GM03348 (cell line): ENCODE data around the gene PCBP4.

Experiments
- DNase-seq: peaks from one replicate; pipeline ENCODE4 v3.0.0; 2012; ENCODE audit warnings: low spot score

Gene PCBP4

GRCh38 chr3:51967384-51968169 lies at the start of gene PCBP4:
Gene PCBP4, minus strand, starts transcription at chr3:51967454. Its CDS starts 6,214 bp downstream, at chr3:51961240.
- DNase-seq: peak; percentile 93

GRCh38 chr3:52015438-52016228 lies 48.4 kb upstream of the PCBP4 start:
- DNase-seq: no peak

GRCh38 chr3:52014613-52015012 lies 47.4 kb upstream of the PCBP4 start:
- DNase-seq: peak; percentile 35

- DNase-seq: no peak
These were observed 46.7 kb upstream of the PCBP4 start for GRCh38 chr3:52013802-52014598.

GRCh38 chr3:52012699-52013098 lies 45.4 kb upstream of the PCBP4 start:
- no peak for DNase-seq

- no peak for DNase-seq
These were observed 43.2 kb upstream of the PCBP4 start for GRCh38 chr3:52010431-52010830.

GRCh38 chr3:52007291-52007690 lies 40.0 kb upstream of the PCBP4 start:
- DNase-seq: no peak

- no peak for DNase-seq
These were observed 39.5 kb upstream of the PCBP4 start for GRCh38 chr3:52006820-52007133.

GRCh38 chr3:52006017-52006819 lies 39.0 kb upstream of the PCBP4 start:
- no peak for DNase-seq

GRCh38 chr3:52005571-52005986 lies 38.3 kb upstream of the PCBP4 start:
- DNase-seq: peak; percentile 80

GRCh38 chr3:52004906-52005395 lies 37.7 kb upstream of the PCBP4 start:
- DNase-seq: no peak

- DNase-seq: no peak
These were observed 37.0 kb upstream of the PCBP4 start for GRCh38 chr3:52004163-52004787.

GRCh38 chr3:52002748-52003147 lies 35.5 kb upstream of the PCBP4 start:
- no peak for DNase-seq

GRCh38 chr3:52001443-52001974 lies 34.3 kb upstream of the PCBP4 start:
- DNase-seq: peak; percentile 89

GRCh38 chr3:51999846-52000245 lies 32.6 kb upstream of the PCBP4 start:
- no peak for DNase-seq

- DNase-seq: no peak
These were observed 31.5 kb upstream of the PCBP4 start for GRCh38 chr3:51998774-51999173.

GRCh38 chr3:51997935-51998596 lies 30.8 kb upstream of the PCBP4 start:
- DNase-seq: no peak

- DNase-seq: no peak
These were observed 29.9 kb upstream of the PCBP4 start for GRCh38 chr3:51997172-51997571.

GRCh38 chr3:51995346-51996163 lies 28.3 kb upstream of the PCBP4 start, which contains the start of gene RPL29:
Gene RPL29, minus strand, starts transcription at chr3:51995895. Its CDS starts 434 bp downstream, at chr3:51995461.
- DNase-seq: peak; percentile 95
